CD8-positive, alpha-beta memory T cell (primary cell): ENCODE results near the gene C1orf159. TPM values are rescaled to one million over a fixed set of nuclear protein-coding genes. Genes with fewer than 3 reads are reported as not detected.

ENCODE experiments used
- CTCF ChIA-PET: fragments of 350-600 bp; sonication (Branson Sonifier 250); formaldehyde crosslinking; loops from one replicate; lab custom pipeline; 2021; ENCODE audit warnings: antibody characterized with exemption; lab: Charles Lee
- POLR2A ChIA-PET: fragments of 350-600 bp; sonication (Branson Sonifier 250); formaldehyde crosslinking; loops from one replicate; lab custom pipeline; 2021; ENCODE audit warnings: antibody characterized with exemption; lab: Charles Lee
- DNase-seq, 5 donors: peaks; one replicate each; pipeline versions ENCODE4 v3.0.0 to v3.0.0-alpha.2; 2020 to 2022; ENCODE audit warnings: mixed read lengths in 1 of 5
- H3K27ac ChIP-seq: one replicate; pipeline ENCODE4 v1.7.0; 2013; ENCODE audit warnings: low read depth, mild to moderate bottlenecking, low read length, moderate library complexity
- H3K27me3 ChIP-seq: 2 replicates; pipeline ENCODE4 v1.7.0; 2013; ENCODE audit warnings: low read length, mild to moderate bottlenecking; ENCODE audit not compliant: insufficient read depth, poor library complexity, severe bottlenecking
- H3K36me3 ChIP-seq: 2 replicates; pipeline ENCODE4 v1.7.0; 2013; ENCODE audit warnings: mild to moderate bottlenecking, low read length, moderate library complexity; ENCODE audit not compliant: insufficient read depth
- H3K4me1 ChIP-seq: 2 replicates; pipeline ENCODE4 v1.7.0; 2013; ENCODE audit warnings: mild to moderate bottlenecking, low read length, moderate library complexity; ENCODE audit not compliant: insufficient read depth
- H3K4me3 ChIP-seq: 2 replicates; pipeline ENCODE4 v1.7.0; 2013; ENCODE audit warnings: mild to moderate bottlenecking, low read length
- H3K9me3 ChIP-seq: 2 replicates; pipeline ENCODE4 v1.7.0; 2013; ENCODE audit warnings: mild to moderate bottlenecking, low read length
- H3K27ac Mint-ChIP-seq, 8 donors: one replicate each; pipeline ENCODE4 v1.8.0; 2020 to 2021; ENCODE audit warnings: mixed read lengths in 8 of 8, mild to moderate bottlenecking in 6 of 8, inconsistent platforms in 3 of 8, moderate library complexity in 3 of 8
- H3K27me3 Mint-ChIP-seq, 2 donors: one replicate each; pipeline ENCODE4 v1.8.0; 2020 to 2021; ENCODE audit warnings: mixed read lengths in 2 of 2, mild to moderate bottlenecking in 1 of 2, moderate library complexity in 1 of 2
- H3K36me3 Mint-ChIP-seq, 3 donors: one replicate each; pipeline ENCODE4 v1.8.0; 2020 to 2021; ENCODE audit warnings: mixed read lengths in 3 of 3, inconsistent platforms in 1 of 3, mild to moderate bottlenecking in 1 of 3
- H3K4me1 Mint-ChIP-seq, 3 donors: one replicate each; pipeline ENCODE4 v1.8.0; 2020 to 2021; ENCODE audit warnings: mixed read lengths in 3 of 3, inconsistent platforms in 1 of 3, mild to moderate bottlenecking in 1 of 3
- H3K4me3 Mint-ChIP-seq, 7 donors: one replicate each; pipeline ENCODE4 v1.8.0; 2020 to 2021; ENCODE audit warnings: mixed read lengths in 7 of 7, mild to moderate bottlenecking in 6 of 7, moderate library complexity in 4 of 7, inconsistent platforms in 2 of 7
- H3K9me3 Mint-ChIP-seq, 5 donors: one replicate each; pipeline ENCODE4 v1.8.0; 2020 to 2022; ENCODE audit warnings: mixed read lengths in 5 of 5, mild to moderate bottlenecking in 3 of 5, moderate library complexity in 2 of 5, inconsistent platforms in 1 of 5
- polyA plus RNA-seq: library from polyadenylated mRNA; unstranded; fragments of 300-500 nt; fragmentation: Illumina TruSeq; gene quantifications from one replicate; pipeline ENCODE4 v1.2.3, GENCODE V29; 2021
- total RNA-seq, 2 experiments: library from RNA; stranded (reverse); gene quantifications; one replicate each; pipeline ENCODE4 v1.2.3, GENCODE V29; 2021

The C1orf159 gene
- total and polyA plus RNA-seq, 3 experiments from 2014 or later: 7.9 to 20.8 (median 18.7) TPM

DNA sequence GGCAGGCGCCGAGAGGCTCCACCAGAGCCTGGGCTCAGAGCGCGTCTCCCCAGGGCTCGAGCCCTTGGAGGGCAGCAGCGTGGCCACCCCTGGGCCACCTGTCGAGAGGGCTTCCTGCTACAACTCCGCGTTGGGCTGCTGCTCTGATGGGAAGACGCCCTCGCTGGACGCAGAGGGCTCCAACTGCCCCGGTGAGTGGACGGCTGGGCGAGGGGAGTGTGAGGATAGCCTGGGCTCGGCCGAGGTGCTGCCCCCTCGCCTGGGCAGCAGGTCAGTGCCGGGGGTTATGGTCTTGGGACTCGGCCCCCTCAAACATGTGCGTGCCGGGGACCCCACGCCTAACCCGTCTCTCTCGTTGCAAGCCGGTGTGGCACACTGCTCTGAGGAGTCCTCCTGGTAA, 69.1 kb downstream of the C1orf159 start:
- CTCF ChIA-PET: no interaction called here
- no peak for DNase-seq
- H3K9me3 Mint-ChIP-seq: no peaks in the 10 kb centered on the region
- H3K4me1 ChIP-seq: no peaks in the 10 kb centered on the region
- no peaks in the 10 kb centered on the region for H3K9me3 ChIP-seq
- H3K36me3 Mint-ChIP-seq: no peaks in the 10 kb centered on the region
- no peaks in the 10 kb centered on the region for H3K27me3 ChIP-seq
- H3K4me3 ChIP-seq: no peak overlapping the region
- H3K4me1 Mint-ChIP-seq: no peaks in the 10 kb centered on the region
- no peak overlapping the region for H3K27ac Mint-ChIP-seq
- H3K27ac ChIP-seq: no peak overlapping the region
- POLR2A ChIA-PET: no interaction called here
- H3K27me3 Mint-ChIP-seq: no peaks in the 10 kb centered on the region
- no peaks in the 10 kb centered on the region for H3K36me3 ChIP-seq
- no peak overlapping the region for H3K4me3 Mint-ChIP-seq

DNA sequence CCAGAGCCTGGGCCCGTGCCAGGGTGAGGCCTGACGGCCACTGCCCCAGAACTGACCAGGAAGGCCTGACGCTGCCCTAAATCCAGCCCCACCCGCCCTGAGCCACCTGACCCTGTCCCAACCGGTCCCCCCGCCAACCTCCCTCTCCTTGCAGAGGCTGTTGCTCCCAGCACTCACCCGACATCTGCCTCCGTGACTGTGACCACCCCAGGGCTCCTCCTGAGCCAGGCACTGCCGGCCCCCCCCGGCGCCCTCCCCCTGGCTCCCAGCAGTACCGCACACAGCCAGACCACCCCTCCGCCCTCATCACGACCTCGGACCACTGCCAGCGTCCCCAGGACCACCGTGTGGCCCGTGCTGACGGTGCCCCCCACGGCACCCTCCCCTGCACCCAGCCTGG, 69.6 kb downstream of the C1orf159 start:
- no peak overlapping the region for H3K4me3 Mint-ChIP-seq
- no peaks in the 10 kb centered on the region for H3K27me3 Mint-ChIP-seq
- H3K4me1 Mint-ChIP-seq: no peaks in the 10 kb centered on the region
- Histone ChIP-seq H3K4me1 (no peaks in the 10 kb centered on the region), H3K4me3 (no peak overlapping the region), H3K36me3 (no peaks in the 10 kb centered on the region), H3K9me3 (no peaks in the 10 kb centered on the region), H3K27me3 (no peaks in the 10 kb centered on the region), H3K27ac (no peak overlapping the region)
- no peaks in the 10 kb centered on the region for H3K9me3 Mint-ChIP-seq
- CTCF ChIA-PET: no interaction called here
- no peaks in the 10 kb centered on the region for H3K36me3 Mint-ChIP-seq
- no peak overlapping the region for H3K27ac Mint-ChIP-seq
- DNase-seq: no peak
- POLR2A ChIA-PET: no interaction called here

DNA sequence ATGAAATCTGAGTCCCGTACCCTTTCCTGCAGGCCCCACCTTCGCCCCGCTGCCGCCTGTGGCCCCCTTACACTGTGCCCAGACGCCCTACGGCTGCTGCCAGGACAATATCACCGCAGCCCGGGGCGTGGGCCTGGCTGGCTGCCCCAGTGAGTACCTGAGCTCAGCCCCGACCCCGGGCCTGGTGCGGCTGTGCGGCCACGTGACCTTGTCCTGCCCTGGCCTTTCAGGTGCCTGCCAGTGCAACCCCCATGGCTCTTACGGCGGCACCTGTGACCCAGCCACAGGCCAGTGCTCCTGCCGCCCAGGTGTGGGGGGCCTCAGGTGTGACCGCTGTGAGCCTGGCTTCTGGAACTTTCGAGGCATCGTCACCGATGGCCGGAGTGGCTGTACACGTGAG, 70.8 kb downstream of the C1orf159 start:
- Mint-ChIP-seq H3K36me3 (no peaks in the 10 kb centered on the region), H3K4me1 (peaks cover 0 to 1% (median 0%) of the 10 kb centered on the region in 3 donors), H3K27ac (no peak overlapping the region), H3K9me3 (no peaks in the 10 kb centered on the region), H3K27me3 (no peaks in the 10 kb centered on the region), H3K4me3 (no peak overlapping the region)
- Histone ChIP-seq H3K4me3 (no peak overlapping the region), H3K9me3 (no peaks in the 10 kb centered on the region), H3K27ac (no peak overlapping the region), H3K4me1 (peaks cover 4% of the 10 kb centered on the region), H3K36me3 (no peaks in the 10 kb centered on the region), H3K27me3 (no peaks in the 10 kb centered on the region)
- no peak for DNase-seq
- POLR2A ChIA-PET: no interaction called here
- CTCF ChIA-PET: interaction anchor here (1.1 kb wide), 2 partner anchors 19 to 43 kb away, joined by 4 read pairs; no protein-coding TSS in a partner anchor

GRCh38 chr1:1044455-1045078, 71.3 kb downstream of the C1orf159 start:
- no peak for DNase-seq

DNA sequence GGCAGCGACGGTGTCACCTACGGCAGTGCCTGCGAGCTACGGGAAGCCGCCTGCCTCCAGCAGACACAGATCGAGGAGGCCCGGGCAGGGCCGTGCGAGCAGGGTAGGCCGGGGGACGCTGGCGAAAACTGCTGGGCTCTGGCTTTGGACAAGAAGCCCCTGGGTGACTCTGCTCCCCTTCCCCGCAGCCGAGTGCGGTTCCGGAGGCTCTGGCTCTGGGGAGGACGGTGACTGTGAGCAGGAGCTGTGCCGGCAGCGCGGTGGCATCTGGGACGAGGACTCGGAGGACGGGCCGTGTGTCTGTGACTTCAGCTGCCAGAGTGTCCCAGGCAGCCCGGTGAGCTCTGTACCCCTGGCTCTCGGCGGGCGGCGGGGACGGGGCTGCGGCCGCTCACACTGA, 72.0 kb downstream of the C1orf159 start:
- no peaks in the 10 kb centered on the region for H3K9me3 ChIP-seq
- no peak overlapping the region for H3K27ac ChIP-seq
- H3K9me3 Mint-ChIP-seq: no peaks in the 10 kb centered on the region
- peaks cover 16% of the 10 kb centered on the region for H3K4me1 ChIP-seq
- H3K4me3 ChIP-seq: no peak overlapping the region
- no peaks in the 10 kb centered on the region for H3K36me3 Mint-ChIP-seq
- no peak for DNase-seq
- ChIA-PET POLR2A (no interaction called here), CTCF (interaction anchor here (1.1 kb wide), 2 partner anchors 20 to 42 kb away, joined by 4 read pairs; no protein-coding TSS in a partner anchor)
- no peak overlapping the region for H3K27ac Mint-ChIP-seq
- H3K4me3 Mint-ChIP-seq: no peak overlapping the region
- H3K36me3 ChIP-seq: no peaks in the 10 kb centered on the region
- H3K4me1 Mint-ChIP-seq: peaks cover 6 to 13% (median 6%) of the 10 kb centered on the region in 3 donors
- peaks cover 0 to 8% of the 10 kb centered on the region in 2 donors for H3K27me3 Mint-ChIP-seq
- peaks cover under 1% of the 10 kb centered on the region for H3K27me3 ChIP-seq

More at GRCh38 chr1:1044455-1045078, 71.3 kb downstream of the C1orf159 start:
- H3K4me3 Mint-ChIP-seq: peak overlapping the region in 2 of 7 donors; percentile 2 to 19
- H3K4me1 Mint-ChIP-seq: peaks cover 3 to 7% (median 3%) of the 10 kb centered on the region in 3 donors
- Histone ChIP-seq H3K36me3 (no peaks in the 10 kb centered on the region), H3K9me3 (no peaks in the 10 kb centered on the region), H3K27me3 (no peaks in the 10 kb centered on the region), H3K4me3 (no peak overlapping the region), H3K4me1 (peaks cover 9% of the 10 kb centered on the region), H3K27ac (no peak overlapping the region)
- H3K27ac Mint-ChIP-seq: no peak overlapping the region
- H3K27me3 Mint-ChIP-seq: peaks cover 0 to 1% of the 10 kb centered on the region in 2 donors
- CTCF ChIA-PET: interaction anchor here (1.1 kb wide), 2 partner anchors 19 to 42 kb away, joined by 4 read pairs; no protein-coding TSS in a partner anchor
- POLR2A ChIA-PET: no interaction called here
- H3K36me3 Mint-ChIP-seq: no peaks in the 10 kb centered on the region
- H3K9me3 Mint-ChIP-seq: no peaks in the 10 kb centered on the region

- Mint-ChIP-seq H3K27ac (no peak overlapping the region), H3K27me3 (peaks cover 2 to 13% of the 10 kb centered on the region in 2 donors), H3K36me3 (no peaks in the 10 kb centered on the region), H3K4me3 (peak overlapping the region in 1 of 7 donors; percentile 36), H3K4me1 (peaks cover 6 to 18% (median 10%) of the 10 kb centered on the region in 3 donors), H3K9me3 (no peaks in the 10 kb centered on the region)
- no peaks in the 10 kb centered on the region for H3K36me3 ChIP-seq
- CTCF ChIA-PET: no interaction called here
- peaks cover 17% of the 10 kb centered on the region for H3K4me1 ChIP-seq
- POLR2A ChIA-PET: no interaction called here
- no peak overlapping the region for H3K4me3 ChIP-seq
- DNase-seq: no peak
- no peaks in the 10 kb centered on the region for H3K9me3 ChIP-seq
- H3K27me3 ChIP-seq: peaks cover 3% of the 10 kb centered on the region
- H3K27ac ChIP-seq: no peak overlapping the region
Measured at GRCh38 chr1:1043411-1043810, 72.5 kb downstream of the C1orf159 start.

- Histone ChIP-seq H3K27ac (no peak overlapping the region), H3K9me3 (no peaks in the 10 kb centered on the region), H3K4me1 (peaks cover 17% of the 10 kb centered on the region), H3K4me3 (no peak overlapping the region), H3K36me3 (no peaks in the 10 kb centered on the region), H3K27me3 (peaks cover 3% of the 10 kb centered on the region)
- DNase-seq: no peak
- Mint-ChIP-seq H3K4me1 (peaks cover 6 to 20% (median 10%) of the 10 kb centered on the region in 3 donors), H3K9me3 (no peaks in the 10 kb centered on the region), H3K27me3 (peaks cover 2 to 16% of the 10 kb centered on the region in 2 donors), H3K4me3 (no peak overlapping the region), H3K27ac (no peak overlapping the region), H3K36me3 (no peaks in the 10 kb centered on the region)
- ChIA-PET CTCF (no interaction called here), POLR2A (no interaction called here)
Measured at GRCh38 chr1:1042835-1043234, 73.1 kb downstream of the C1orf159 start.

- no peaks in the 10 kb centered on the region for H3K9me3 ChIP-seq
- H3K27ac Mint-ChIP-seq: no peak overlapping the region
- ChIA-PET POLR2A (no interaction called here), CTCF (no interaction called here)
- H3K4me1 Mint-ChIP-seq: peaks cover 6 to 20% (median 10%) of the 10 kb centered on the region in 3 donors
- H3K27ac ChIP-seq: no peak overlapping the region
- no peak overlapping the region for H3K4me3 Mint-ChIP-seq
- H3K4me1 ChIP-seq: peaks cover 17% of the 10 kb centered on the region
- H3K27me3 ChIP-seq: peaks cover 3% of the 10 kb centered on the region
- no peaks in the 10 kb centered on the region for H3K36me3 ChIP-seq
- H3K9me3 Mint-ChIP-seq: no peaks in the 10 kb centered on the region
- peaks cover 2 to 23% of the 10 kb centered on the region in 2 donors for H3K27me3 Mint-ChIP-seq
- H3K4me3 ChIP-seq: no peak overlapping the region
- no peaks in the 10 kb centered on the region for H3K36me3 Mint-ChIP-seq
- no peak for DNase-seq
Measured at GRCh38 chr1:1041873-1042272, 74.0 kb downstream of the C1orf159 start.
